Panc1 (cell line): ENCODE results near the gene CHST11. TPM values are rescaled to one million over a fixed set of nuclear protein-coding genes. Genes with fewer than 3 reads are reported as not detected.

Experiments
- ATAC-seq: fragments of 200-7000 bp; cut with Tn5 transposase; 2 replicates; pipeline ENCODE4 v1.9.1; 2020; ENCODE audit warnings: mild to moderate bottlenecking, moderate library complexity
- BruUV-seq: library from RNA; stranded (reverse); fragments of 400-500 nt; replicated peaks from 2 replicates; lab custom pipeline; 2021; lab: Mats Ljungman, UMichigan
- CTCF ChIA-PET: fragments of 300-600 bp; sonication (Branson Sonifier 250); formaldehyde crosslinking; loops from one replicate; lab custom pipeline; 2022; ENCODE audit warnings: antibody characterized with exemption; lab: Charles Lee
- POLR2A ChIA-PET: fragments of 300-600 bp; sonication (Branson Sonifier 250); formaldehyde crosslinking; loops from one replicate; lab custom pipeline; 2022; ENCODE audit warnings: antibody characterized with exemption; lab: Charles Lee
- DNase-seq: peaks from one replicate; pipeline ENCODE4 v3.0.0-alpha.2; 2010; ENCODE audit warnings: low read depth, low spot score
- H3K27ac ChIP-seq: 2 replicates; pipeline ENCODE4 v1.5.1; 2011; ENCODE audit warnings: mild to moderate bottlenecking, low read length, inconsistent platforms
- H3K27me3 ChIP-seq: fragments of 200-500 bp; sonication (Bioruptor generic); 2 replicates; pipeline ENCODE4 v1.6.0; 2014; ENCODE audit warnings: low read length, inconsistent platforms; ENCODE audit not compliant: control insufficient read depth, insufficient read depth
- H3K36me3 ChIP-seq: fragments of 200-500 bp; sonication (Bioruptor generic); 2 replicates; pipeline ENCODE4 v1.5.1; 2014; ENCODE audit warnings: inconsistent platforms, mild to moderate bottlenecking, low read length, moderate library complexity; ENCODE audit not compliant: control insufficient read depth, insufficient read depth
- H3K4me1 ChIP-seq: 2 replicates; pipeline ENCODE4 v1.5.1; 2011; ENCODE audit warnings: inconsistent platforms, mild to moderate bottlenecking, low read length, moderate library complexity; ENCODE audit not compliant: control insufficient read depth, insufficient read depth
- H3K4me3 ChIP-seq, 2 experiments: 2 replicates each; pipeline ENCODE4 v1.5.1; 2011 to 2012; ENCODE audit warnings: low read depth in 2 of 2, low read length in 2 of 2, mild to moderate bottlenecking in 2 of 2, inconsistent platforms in 1 of 2, moderate library complexity in 1 of 2
- H3K9me3 ChIP-seq: fragments of 200-500 bp; sonication (Bioruptor generic); 2 replicates; pipeline ENCODE4 v1.5.1; 2014; ENCODE audit warnings: low read depth, mild to moderate bottlenecking, inconsistent platforms, low read length, moderate library complexity; ENCODE audit not compliant: control insufficient read depth, insufficient read depth
- CTCF ChIP-seq: fragments of 450-650 bp; IDR thresholded peaks from 2 replicates; pipeline ENCODE4 v1.5.1; 2017; ENCODE audit warnings: mild to moderate bottlenecking
- POLR2AphosphoS5 ChIP-seq: IDR thresholded peaks from 2 replicates; pipeline ENCODE4 v1.6.1; 2012; ENCODE audit warnings: mild to moderate bottlenecking, low read depth, low read length, moderate library complexity
- REST ChIP-seq, 2 experiments: IDR thresholded peaks; 2 replicates each; pipeline ENCODE4 v1.6.1; 2011 to 2012; ENCODE audit warnings: low read depth in 2 of 2, control low read depth in 1 of 2, low read length in 1 of 2, mild to moderate bottlenecking in 1 of 2, moderate library complexity in 1 of 2; ENCODE audit not compliant: insufficient read depth in 1 of 2
- SIN3A ChIP-seq: IDR thresholded peaks from 2 replicates; pipeline ENCODE4 v1.6.1; 2012; ENCODE audit warnings: low read depth, mild to moderate bottlenecking, low read length, moderate library complexity, borderline replicate concordance; ENCODE audit not compliant: insufficient read depth
- TCF7L2 ChIP-seq: IDR thresholded peaks from 2 replicates; pipeline ENCODE4 v1.6.1; 2011; ENCODE audit warnings: mild to moderate bottlenecking, low read depth, low read length, inconsistent platforms
- in situ Hi-C: cut with HindIII; loops from 2 replicates; pipeline ENCODE4 v1.10.0; 2016; ENCODE audit warnings: low sequenced_read_pairs, low pct_unique_long_range_greater_than_20kb
- intact Hi-C: fragments of 100-400 bp; cut with micrococcal nuclease; formaldehyde crosslinking; loops from one replicate; pipeline ENCODE4 v1.10.0; 2022; ENCODE audit not compliant: unreplicated experiment
- total RNA-seq: library from RNA; stranded (reverse); gene quantifications from one replicate; pipeline ENCODE4 v1.2.1, GENCODE V29; 2021; ENCODE audit not compliant: unreplicated experiment

Gene CHST11
- total RNA-seq, 1 experiment from 2014 or later: 11.4 TPM

GRCh38 chr12:104529130-104529874 is 72.6 kb downstream of the CHST11 start:
- ATAC-seq (no peak), DNase-seq (no peak)
- no peak overlapping the region for H3K27ac ChIP-seq
- CTCF ChIA-PET: no interaction called here
- no peaks in the 10 kb centered on the region for H3K9me3 ChIP-seq
- H3K27me3 ChIP-seq: no peaks in the 10 kb centered on the region
- BruUV-seq: no TSS peak
- no peaks in the 10 kb centered on the region for H3K36me3 ChIP-seq
- H3K4me3 ChIP-seq: no peak overlapping the region
- in situ Hi-C loops: no loop called here
- POLR2A ChIA-PET: no interaction called here
- no peaks in the 10 kb centered on the region for H3K4me1 ChIP-seq
- no peak for TF ChIP-seq POLR2AphosphoS5
- no peak for TF ChIP-seq TCF7L2
- no peak for TF ChIP-seq REST (IDR thresholded peaks at IDR 0.05; ENCODE audit: insufficient read depth in 1 of 2, low read depth in 2 of 2, low read length in 1 of 2)
- TF ChIP-seq SIN3A: no peak
- intact Hi-C loops: no loop called here

- BruUV-seq: no TSS peak
- DNase-seq (no peak), ATAC-seq (no peak)
- H3K27ac ChIP-seq: no peak overlapping the region
- no peak overlapping the region for H3K4me3 ChIP-seq
- no peaks in the 10 kb centered on the region for H3K36me3 ChIP-seq
- in situ Hi-C loops (no loop called here), intact Hi-C loops (no loop called here)
- ChIA-PET CTCF (no interaction called here), POLR2A (no interaction called here)
- no peaks in the 10 kb centered on the region for H3K27me3 ChIP-seq
- no peaks in the 10 kb centered on the region for H3K4me1 ChIP-seq
- TF ChIP-seq CTCF (no peak), SIN3A (no peak), POLR2AphosphoS5 (no peak), TCF7L2 (no peak), REST (IDR thresholded peaks at IDR 0.05; ENCODE audit: insufficient read depth in 1 of 2, low read depth in 2 of 2, low read length in 1 of 2) (no peak)
- no peaks in the 10 kb centered on the region for H3K9me3 ChIP-seq
Observed at GRCh38 chr12:104532636-104533035, 75.9 kb downstream of the CHST11 start.
